NCI-H1092 (cell line): ENCODE measurements around the gene CNN3.

Experiments
- DNase-seq: peaks from one replicate; lab custom pipeline; 2025; lab: John Stamatoyannopoulos, UW

CNN3 gene

GRCh38 chr1:94887603-94888171 lies 39.2 kb downstream of the CNN3 start:
- DNase-seq = no peak

- DNase-seq = no peak
Observed at GRCh38 chr1:94887106-94887505, 39.8 kb downstream of the CNN3 start.

- no peak for DNase-seq
Observed at GRCh38 chr1:94886361-94886760, 40.5 kb downstream of the CNN3 start.

- DNase-seq = no peak
Observed at GRCh38 chr1:94884507-94884906, 42.4 kb downstream of the CNN3 start.

GRCh38 chr1:94884106-94884505 lies 42.8 kb downstream of the CNN3 start:
- peak; percentile 44 for DNase-seq

GRCh38 chr1:94883691-94884090 lies 43.2 kb downstream of the CNN3 start:
- DNase-seq = peak; percentile 29

- DNase-seq = no peak
Observed at GRCh38 chr1:94878329-94878728, 48.6 kb downstream of the CNN3 start.

GRCh38 chr1:94876362-94876761 lies 50.5 kb downstream of the CNN3 start:
- no peak for DNase-seq

GRCh38 chr1:94875794-94876193 lies 51.1 kb downstream of the CNN3 start:
- no peak for DNase-seq

- DNase-seq = no peak
Observed at GRCh38 chr1:94874423-94874822, 52.5 kb downstream of the CNN3 start.

- DNase-seq = peak; percentile 66
Observed at GRCh38 chr1:94873520-94874351, 53.2 kb downstream of the CNN3 start.

- no peak for DNase-seq
Observed at GRCh38 chr1:94872771-94873495, 54.0 kb downstream of the CNN3 start.

GRCh38 chr1:94871031-94871430 lies 55.9 kb downstream of the CNN3 start:
- no peak for DNase-seq

GRCh38 chr1:94866164-94866807 lies 60.6 kb downstream of the CNN3 start:
- peak; percentile 22 for DNase-seq

- DNase-seq = no peak
Observed at GRCh38 chr1:94865360-94865759, 61.5 kb downstream of the CNN3 start.

- DNase-seq = no peak
Observed at GRCh38 chr1:94864821-94865220, 62.1 kb downstream of the CNN3 start.

- DNase-seq = no peak
Observed at GRCh38 chr1:94863919-94864318, 63.0 kb downstream of the CNN3 start.

GRCh38 chr1:94863297-94863911 lies 63.5 kb downstream of the CNN3 start:
- no peak for DNase-seq

GRCh38 chr1:94862718-94863117 lies 64.2 kb downstream of the CNN3 start:
- no peak for DNase-seq

GRCh38 chr1:94859174-94859573 lies 67.7 kb downstream of the CNN3 start:
- DNase-seq = no peak

- no peak for DNase-seq
Observed at GRCh38 chr1:94858276-94858675, 68.6 kb downstream of the CNN3 start.

GRCh38 chr1:94856868-94857267 lies 70.0 kb downstream of the CNN3 start:
- no peak for DNase-seq
